ENCODE results near the gene SRPK1. TPM values are rescaled to one million over a fixed set of nuclear protein-coding genes. Genes with fewer than 3 reads are reported as not detected.

SRPK1 gene
- total and polyA plus RNA-seq, 10 of the 15 experiments (the other 5 are each of a cell fraction or from before 2014, with no cell fraction given), result 47.4 to 112 (median 85.8) TPM

GRCh38 chr6:35810971-35811698, 109.8 kb downstream of the SRPK1 start (continued):
- TF ChIP-seq ZBTB33 (IDR thresholded peaks at IDR 0.05) (no peak), BRCA1 (IDR thresholded peaks at IDR 0.05; ENCODE audit: low read depth, low read length) (no peak), MYC (IDR thresholded peaks at IDR 0.05; ENCODE audit: insufficient read depth, insufficient read length, insufficient replicate concordance, low read length, severe bottlenecking) (no peak), EED (IDR thresholded peaks at IDR 0.05; ENCODE audit: low read depth) (no peak), IRF4 (IDR thresholded peaks at IDR 0.05; ENCODE audit: low read depth, low read length) (no peak)

GRCh38 chr6:35809809-35810208, 111.1 kb downstream of the SRPK1 start:
- WGBS (ENCODE audit: insufficient coverage, insufficient replicate concordance, low lambda C conversion rate, missing lambda C conversion rate), result 56% methylated on average over 5 of the region's 5 CpGs
- Histone ChIP-seq H3K4me1 (ENCODE audit: control insufficient read depth, insufficient read depth, low read length) (no peaks in the 10 kb centered on the region), H3K4me2 (ENCODE audit: control insufficient read depth, insufficient read depth) (no peak overlapping the region), H3K27ac (ENCODE audit: control insufficient read depth, insufficient read depth) (no peak overlapping the region), H3K9me3 (replicated peaks; ENCODE audit: control insufficient read depth, insufficient read depth, low read length) (no peaks in the 10 kb centered on the region), H3K9ac (ENCODE audit: control insufficient read depth, insufficient read depth, low read length) (no peak overlapping the region), H3K79me2 (ENCODE audit: control insufficient read depth, insufficient read depth, low read length) (no peaks in the 10 kb centered on the region), H2AFZ (ENCODE audit: control insufficient read depth, low read depth, low read length) (no peak overlapping the region), H3K4me3 (no peak overlapping the region), H4K20me1 (ENCODE audit: control insufficient read depth, insufficient read depth) (no peaks in the 10 kb centered on the region), H3K27me3 (replicated peaks in 1 of 2; ENCODE audit: control insufficient read depth in 2 of 2, insufficient read depth in 2 of 2, low read length in 1 of 2) (no peaks in the 10 kb centered on the region), H3K36me3 (ENCODE audit: control insufficient read depth in 2 of 2, insufficient read depth in 2 of 2, low read length in 1 of 2) (no peaks in the 10 kb centered on the region)
- DNase-seq (ENCODE audit: low read depth, low spot score) (no peak), FAIRE-seq (no peak), ATAC-seq (no peak)
- no peak for TF ChIP-seq SREBF1 (IDR thresholded peaks at IDR 0.05; ENCODE audit: low read length)
- TF ChIP-seq SMAD5 (IDR thresholded peaks at IDR 0.05; ENCODE audit: low read depth), result no peak
- TF ChIP-seq SUZ12 (IDR thresholded peaks at IDR 0.05; ENCODE audit: unreplicated experiment), result no peak
- TF ChIP-seq ZNF207 (IDR thresholded peaks at IDR 0.05; ENCODE audit: borderline replicate concordance), result no peak
- no peak for TF ChIP-seq CREB1 (IDR thresholded peaks at IDR 0.05; ENCODE audit: low read depth)
- TF ChIP-seq SP1 (IDR thresholded peaks at IDR 0.05; ENCODE audit: low read depth, low read length), result no peak
- TF ChIP-seq E2F4 (IDR thresholded peaks at IDR 0.05; ENCODE audit: low read depth, low read length), result no peak
- no peak for TF ChIP-seq SIN3A (IDR thresholded peaks at IDR 0.05; ENCODE audit: low read depth, low read length)
- TF ChIP-seq USF2 (IDR thresholded peaks at IDR 0.05; ENCODE audit: borderline replicate concordance, low read depth, low read length), result no peak
- no peak for TF ChIP-seq MYC (IDR thresholded peaks at IDR 0.05; ENCODE audit: insufficient read depth, insufficient read length, insufficient replicate concordance, low read length, severe bottlenecking)
- no peak for TF ChIP-seq PAX5 (IDR thresholded peaks at IDR 0.05; ENCODE audit: borderline replicate concordance, low read depth, low read length)
- TF ChIP-seq CBX3 (IDR thresholded peaks at IDR 0.05; ENCODE audit: borderline replicate concordance, low read depth), result no peak
- no peak for TF ChIP-seq MAX (IDR thresholded peaks at IDR 0.05; ENCODE audit: low read depth, low read length)
- ChIA-PET SMC1A (ENCODE audit: uncharacterized antibody, unreplicated experiment) (no interaction called here), CTCF (no interaction called here), POLR2A (no interaction called here), RAD21 (ENCODE audit: unreplicated experiment) (no interaction called here)
- no TSS peak for BruUV-seq (replicated peaks)
- intact Hi-C loops (cut with micrococcal nuclease; ENCODE audit: unreplicated experiment), result no loop called here
- in situ Hi-C loops (cut with MboI), result no loop called here
